SW 1271 (cell line): ENCODE measurements around the gene FUT1.
"Not testable (repeated sequence)": the region's sequence is repeated elsewhere in the genome, so short reads cannot be mapped to it uniquely, and the experiment has no call there.

Experiments used
- DNase-seq, 2 experiments: peaks; one replicate each; lab custom pipeline; 2025; lab: John Stamatoyannopoulos, UW

FUT1 gene

GRCh38 chr19:48768994-48769713 is 16.7 kb upstream of the FUT1 start:
- DNase-seq = no peak

- not testable (repeated sequence) for DNase-seq
Measured at GRCh38 chr19:48768171-48768753, 15.8 kb upstream of the FUT1 start.

- DNase-seq = not testable (repeated sequence)
Measured at GRCh38 chr19:48765816-48766215, 13.4 kb upstream of the FUT1 start.

GRCh38 chr19:48760504-48761205 is 8.2 kb upstream of the FUT1 start:
- no peak for DNase-seq

DNA sequence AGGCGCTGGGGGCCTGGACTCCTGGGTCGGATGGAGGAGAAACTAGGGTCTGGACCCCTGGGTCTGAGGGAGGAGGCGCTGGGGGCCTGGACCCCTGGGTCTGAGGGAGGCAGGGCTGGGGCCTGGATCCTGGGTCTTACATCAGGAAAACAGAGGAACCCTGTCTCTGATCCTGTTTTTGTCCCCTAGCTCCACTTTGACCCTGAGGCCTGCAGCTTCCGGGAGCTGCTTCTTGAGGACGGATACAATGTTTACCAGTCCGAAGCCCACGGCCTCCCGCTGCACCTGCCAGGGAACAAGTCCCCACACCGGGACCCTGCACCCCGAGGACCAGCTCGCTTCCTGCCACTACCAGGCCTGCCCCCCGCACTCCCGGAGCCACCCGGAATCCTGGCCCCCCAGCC is 5.3 kb upstream of the FUT1 start:
- DNase-seq = no peak

DNA sequence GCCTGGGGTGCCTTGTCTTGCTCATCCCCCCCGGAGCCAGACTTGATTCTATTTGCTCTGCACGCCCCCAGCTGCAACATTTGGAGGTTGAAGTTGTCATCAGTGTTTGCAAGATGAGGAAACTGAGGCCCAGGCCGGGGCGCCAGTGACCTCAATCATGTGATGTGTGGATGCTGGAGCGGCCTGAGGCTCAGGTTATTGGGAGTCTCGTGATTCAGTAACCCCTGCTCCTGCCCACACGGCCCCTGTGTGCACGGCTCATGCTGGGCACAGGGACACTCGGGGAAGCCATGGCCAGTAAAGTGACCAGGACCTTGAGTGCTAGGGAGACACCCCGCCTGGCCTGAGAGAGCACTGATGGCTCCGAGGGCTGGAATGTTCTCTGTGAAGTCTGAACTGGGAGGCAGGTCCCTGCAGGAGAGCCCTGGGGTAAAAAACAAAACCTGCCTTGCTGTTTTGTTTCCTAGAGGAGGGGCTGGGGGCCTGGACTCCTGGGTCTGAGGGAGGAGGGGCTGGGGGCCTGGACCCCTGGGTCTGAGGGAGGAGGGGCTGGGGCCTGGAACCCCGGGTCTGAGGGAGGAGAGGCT is 4.7 kb upstream of the FUT1 start:
- DNase-seq = no peak

DNA sequence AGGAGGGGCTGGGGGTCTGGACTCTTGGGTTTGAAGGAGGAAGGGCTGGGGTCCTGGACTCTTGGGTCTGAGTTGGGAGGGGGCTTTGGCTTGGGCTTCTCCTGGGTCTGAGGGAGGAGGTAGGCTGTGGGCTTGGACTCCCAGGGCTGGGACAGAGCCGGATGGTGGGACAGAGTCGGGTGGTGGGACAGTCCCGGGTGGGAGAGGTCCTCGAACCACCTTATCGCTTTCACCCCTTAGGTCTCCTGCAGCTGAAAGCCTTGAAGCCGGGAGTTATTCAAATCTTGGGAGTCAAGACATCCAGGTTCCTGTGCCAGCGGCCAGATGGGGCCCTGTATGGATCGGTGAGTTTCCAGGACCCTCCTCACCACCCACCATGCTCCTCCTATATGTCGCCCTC is 4.2 kb upstream of the FUT1 start:
- no peak for DNase-seq

- no peak for DNase-seq
Measured at GRCh38 chr19:48756212-48756611, 3.8 kb upstream of the FUT1 start.

GRCh38 chr19:48755787-48756186 is 3.3 kb upstream of the FUT1 start:
- DNase-seq = no peak

DNA sequence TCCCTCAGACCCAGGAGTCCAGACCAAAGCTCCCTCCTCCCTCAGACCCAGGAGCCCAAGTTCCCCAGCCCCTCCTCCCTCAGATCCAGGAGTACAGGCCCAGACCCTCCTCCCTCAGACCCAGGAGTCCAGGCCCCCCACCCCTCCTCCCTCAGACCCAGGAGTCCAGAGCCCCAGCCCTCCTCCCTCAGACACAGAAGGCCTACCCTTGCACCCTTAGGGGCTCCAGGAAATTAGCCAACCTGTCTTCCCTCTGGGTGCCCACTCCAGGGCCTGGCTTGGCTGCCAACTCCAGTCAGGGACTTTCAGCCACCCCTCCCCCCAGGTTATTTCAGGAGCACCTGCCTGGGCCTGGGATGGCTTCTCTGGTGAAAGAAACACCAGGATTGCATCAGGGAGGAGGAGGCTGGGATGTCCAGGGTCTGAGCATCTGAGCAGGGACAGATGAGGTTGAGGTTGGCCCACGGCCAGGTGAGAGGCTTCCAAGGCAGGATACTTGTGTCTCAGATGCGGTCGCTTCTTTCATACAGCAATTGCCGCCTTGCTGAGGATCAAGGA is 2.7 kb upstream of the FUT1 start, which contains the start of gene FGF21:
Gene FGF21 (plus strand): TSS at position 441 of the 558 bp plus-strand sequence. CDS start 713 bp downstream, outside the sequence.
- no peak for DNase-seq

GRCh38 chr19:48751845-48752495 is 471 bp downstream of the FUT1 start:
- DNase-seq = no peak

DNA sequence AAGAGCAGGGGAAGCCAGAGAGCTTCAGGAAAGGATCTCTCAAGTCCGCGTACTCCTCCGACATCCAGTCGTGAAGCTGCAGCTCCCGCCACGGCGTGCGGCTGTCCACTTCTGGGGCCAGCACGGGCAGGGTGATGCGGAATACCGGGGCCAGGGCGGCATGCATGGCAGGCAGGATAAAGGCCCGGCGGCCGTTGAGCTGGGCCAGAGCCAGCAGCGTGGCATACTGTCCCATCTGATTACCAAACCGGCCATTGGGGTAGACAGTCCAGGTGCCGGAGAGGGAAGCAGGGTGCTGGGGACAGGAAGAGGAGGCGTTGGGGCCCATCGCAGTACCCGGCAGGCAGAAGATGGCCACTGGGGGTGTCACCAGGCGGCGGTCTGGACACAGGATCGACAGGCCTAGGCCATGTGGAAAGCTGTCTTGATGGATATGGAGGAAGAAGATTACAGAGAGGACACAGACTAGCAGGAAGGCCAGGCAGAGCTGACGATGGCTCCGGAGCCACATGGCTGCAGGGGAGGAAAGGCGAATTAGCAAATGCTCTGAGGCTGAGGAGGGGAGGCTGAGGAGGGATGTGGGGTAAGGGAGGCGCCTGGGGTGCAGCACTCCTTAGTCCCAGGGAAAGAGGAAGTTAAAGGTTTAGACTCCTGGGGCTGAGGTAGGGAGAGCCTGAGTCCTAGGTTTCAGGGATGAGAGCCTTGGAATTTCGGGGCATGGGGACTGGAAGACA is 1.5 kb downstream of the FUT1 start:
- DNase-seq = no peak

- no peak for DNase-seq
Measured at GRCh38 chr19:48750351-48750750, 2.1 kb downstream of the FUT1 start.

DNA sequence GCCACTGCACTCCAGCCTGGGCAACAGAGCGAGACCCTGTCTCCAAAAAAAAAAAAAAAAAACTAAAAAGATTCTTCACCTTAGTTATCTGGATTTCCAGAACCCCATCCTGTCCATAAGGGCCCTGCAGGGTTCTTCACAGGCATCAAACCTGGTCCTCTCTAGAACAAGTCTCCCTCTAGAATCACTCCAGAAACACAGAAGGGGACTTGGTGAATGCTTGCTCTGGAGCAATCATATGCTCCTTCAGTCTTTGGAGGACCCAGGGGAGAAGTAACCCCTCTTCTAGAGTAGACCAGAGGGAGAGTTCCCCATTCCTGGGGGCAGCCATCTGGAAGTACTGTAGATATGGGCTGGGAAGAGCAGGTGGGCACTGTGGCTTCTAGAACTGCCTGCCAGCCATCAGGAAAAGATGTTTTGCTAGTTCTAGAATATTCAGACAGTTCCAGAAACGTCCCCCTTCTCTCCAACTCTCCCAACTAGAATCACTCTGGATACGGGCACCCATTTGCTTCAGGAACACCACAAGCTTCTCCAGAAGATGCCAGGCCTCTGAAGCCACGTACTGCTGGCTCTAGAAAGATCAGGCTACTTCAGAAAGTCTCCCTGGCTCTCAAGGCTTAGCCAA is 2.8 kb downstream of the FUT1 start:
- no peak for DNase-seq

GRCh38 chr19:48746738-48747575 is 5.5 kb downstream of the FUT1 start, which contains the start of gene IZUMO1:
IZUMO1 (minus strand) TSS chr19:48746909; CDS start chr19:48745859, 1,050 bp downstream.
- DNase-seq = peak in 1 of 2 experiments; percentile 74

DNA sequence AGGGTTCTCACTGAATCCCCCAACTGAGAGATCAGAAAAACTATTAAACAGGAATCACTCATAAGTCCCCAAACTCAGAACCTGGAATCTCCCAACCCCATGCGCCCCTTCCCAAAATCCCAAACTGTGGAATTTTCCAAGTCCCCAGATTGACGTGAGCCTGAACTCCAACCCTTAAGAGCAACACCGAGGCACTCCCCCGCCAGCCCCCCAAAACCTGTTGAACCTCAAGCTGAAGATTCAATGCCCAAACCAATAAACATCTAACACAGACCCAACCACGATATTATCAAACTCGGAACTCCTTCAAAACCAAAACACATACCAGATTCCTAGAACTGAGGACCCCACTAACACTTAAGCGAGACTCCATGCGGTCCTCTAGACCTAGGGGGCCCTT is 6.3 kb downstream of the FUT1 start:
- DNase-seq = no peak

DNA sequence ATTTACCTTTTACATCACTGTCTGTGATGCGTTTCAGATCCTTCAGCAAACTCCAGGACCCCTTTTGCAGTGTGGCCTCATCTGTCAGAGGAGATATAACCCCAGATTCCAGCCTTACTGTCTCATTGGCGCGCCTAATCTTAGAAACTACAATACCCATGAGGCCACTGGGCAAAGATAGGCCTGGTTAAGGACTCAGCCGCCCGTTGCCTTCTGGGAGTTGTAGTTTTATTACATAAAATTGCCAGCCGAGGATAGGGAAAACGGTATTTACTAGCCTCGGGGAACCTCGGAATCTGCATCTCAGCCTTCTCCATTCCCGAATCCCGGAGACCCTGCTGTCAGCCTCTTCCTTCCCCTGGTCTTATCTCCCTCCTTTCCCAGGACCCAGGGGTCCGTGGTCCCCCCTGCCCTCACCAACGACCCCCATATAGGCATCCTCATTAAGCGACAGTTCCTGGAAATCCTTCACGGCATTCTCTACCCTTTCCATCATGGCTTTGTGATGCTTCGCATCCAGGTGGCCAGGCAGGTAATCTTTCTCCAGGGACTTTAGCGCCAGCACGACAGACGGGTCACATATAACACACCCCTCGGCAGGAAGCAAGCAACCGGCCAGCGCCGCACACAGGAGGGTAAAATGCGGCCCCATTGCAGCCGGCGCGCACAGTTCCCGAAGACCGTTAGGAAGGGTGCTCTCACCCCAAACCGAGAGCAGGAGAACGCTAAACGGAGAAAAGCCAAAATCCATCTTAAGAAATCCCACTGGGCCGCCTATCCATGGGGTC is 7.0 kb downstream of the FUT1 start:
- peak; percentile 38 to 44 for DNase-seq

- DNase-seq = no peak
Measured at GRCh38 chr19:48742096-48742495, 10.3 kb downstream of the FUT1 start.
